Hepatocyte (in vitro differentiated cells): ENCODE data around the gene CCL17. TPM values are rescaled to one million over a fixed set of nuclear protein-coding genes. Genes with fewer than 3 reads are reported as not detected.
"Not testable (repeated sequence)": the region's sequence is repeated elsewhere in the genome, so short reads cannot be mapped to it uniquely, and the experiment has no call there.

Source experiments
- DNase-seq: peaks from one replicate; pipeline ENCODE4 v3.0.0-alpha.2; 2016; ENCODE audit warnings: low spot score
- H2AFZ ChIP-seq: fragments of 200-600 bp; sonication (generic); 2 replicates; pipeline ENCODE4 v1.6.0; 2016; ENCODE audit warnings: antibody characterized with exemption, mild to moderate bottlenecking
- H3K27ac ChIP-seq: fragments of 200-600 bp; sonication (generic); 2 replicates; pipeline ENCODE4 v1.5.1; 2016; ENCODE audit warnings: mild to moderate bottlenecking
- H3K27me3 ChIP-seq: fragments of 200-600 bp; sonication (generic); 2 replicates; pipeline ENCODE4 v1.6.1; 2016
- H3K36me3 ChIP-seq: fragments of 200-600 bp; sonication (generic); replicated peaks from 2 replicates; pipeline ENCODE4 v1.5.1; 2016; ENCODE audit warnings: low read depth; ENCODE audit not compliant: insufficient read depth
- H3K4me1 ChIP-seq: fragments of 200-600 bp; sonication (generic); 2 replicates; pipeline ENCODE4 v1.5.1; 2016; ENCODE audit warnings: mild to moderate bottlenecking, moderate library complexity; ENCODE audit not compliant: insufficient read depth
- H3K4me2 ChIP-seq: fragments of 200-600 bp; sonication (generic); 2 replicates; pipeline ENCODE4 v1.6.0; 2016
- H3K4me3 ChIP-seq: fragments of 200-600 bp; sonication (generic); 2 replicates; pipeline ENCODE4 v1.5.1; 2016; ENCODE audit warnings: mild to moderate bottlenecking
- H3K79me2 ChIP-seq: fragments of 200-600 bp; sonication (generic); 2 replicates; pipeline ENCODE4 v1.6.0; 2017; ENCODE audit warnings: mild to moderate bottlenecking
- H3K9me2 ChIP-seq: fragments of 200-600 bp; sonication (generic); replicated peaks from 2 replicates; pipeline ENCODE4 v1.6.0; 2017; ENCODE audit warnings: mild to moderate bottlenecking; ENCODE audit not compliant: insufficient read depth
- H3K9me3 ChIP-seq: fragments of 200-600 bp; sonication (generic); 2 replicates; pipeline ENCODE4 v1.5.1; 2016; ENCODE audit warnings: low read depth, mild to moderate bottlenecking
- H4K20me1 ChIP-seq: fragments of 200-600 bp; sonication (generic); 2 replicates; pipeline ENCODE4 v1.6.0; 2016; ENCODE audit warnings: mild to moderate bottlenecking; ENCODE audit not compliant: insufficient read depth, poor library complexity, severe bottlenecking
- EZH2 ChIP-seq: fragments of 200-600 bp; sonication (generic); IDR thresholded peaks from 2 replicates; pipeline ENCODE4 v1.6.1; 2016; ENCODE audit warnings: antibody characterized with exemption, mild to moderate bottlenecking, borderline replicate concordance
- EZH2phosphoT487 ChIP-seq: fragments of 200-600 bp; sonication (generic); IDR thresholded peaks from one replicate; pipeline ENCODE4 v1.6.1; 2018; ENCODE audit warnings: antibody characterized with exemption, mild to moderate bottlenecking, low read depth, moderate library complexity; ENCODE audit not compliant: unreplicated experiment, severe bottlenecking
- WGBS: methylation state at CpG from one replicate; pipeline ENCODE4 v1.1.6; 2016; ENCODE audit warnings: low lambda C conversion rate; ENCODE audit errors: missing lambda C conversion rate; 5-methylcytosine and 5-hydroxymethylcytosine counted together
- polyA plus RNA-seq: library from polyadenylated mRNA; unstranded; fragments of >200 nt; fragmentation: Nextera tagmentation; extraction: Ambion mirVana; gene quantifications from 2 replicates; pipeline ENCODE4 v1.2.1, GENCODE V29; 2016
- total RNA-seq: library from RNA; depleted of rRNA; stranded (reverse); fragments of >200 nt; gene quantifications from 2 replicates; pipeline ENCODE4 v1.2.3, GENCODE V29; 2014
- TF ChIP-seq, protein P1 (sequence below): fragments of 200-600 bp; sonication (generic); IDR thresholded peaks from 2 replicates; pipeline ENCODE4 v1.5.1; 2016; ENCODE audit warnings: antibody characterized with exemption, mild to moderate bottlenecking; ENCODE audit not compliant: poor library complexity

Gene CCL17
- total and polyA plus RNA-seq, 2 experiments from 2014 or later = not detected

DNA sequence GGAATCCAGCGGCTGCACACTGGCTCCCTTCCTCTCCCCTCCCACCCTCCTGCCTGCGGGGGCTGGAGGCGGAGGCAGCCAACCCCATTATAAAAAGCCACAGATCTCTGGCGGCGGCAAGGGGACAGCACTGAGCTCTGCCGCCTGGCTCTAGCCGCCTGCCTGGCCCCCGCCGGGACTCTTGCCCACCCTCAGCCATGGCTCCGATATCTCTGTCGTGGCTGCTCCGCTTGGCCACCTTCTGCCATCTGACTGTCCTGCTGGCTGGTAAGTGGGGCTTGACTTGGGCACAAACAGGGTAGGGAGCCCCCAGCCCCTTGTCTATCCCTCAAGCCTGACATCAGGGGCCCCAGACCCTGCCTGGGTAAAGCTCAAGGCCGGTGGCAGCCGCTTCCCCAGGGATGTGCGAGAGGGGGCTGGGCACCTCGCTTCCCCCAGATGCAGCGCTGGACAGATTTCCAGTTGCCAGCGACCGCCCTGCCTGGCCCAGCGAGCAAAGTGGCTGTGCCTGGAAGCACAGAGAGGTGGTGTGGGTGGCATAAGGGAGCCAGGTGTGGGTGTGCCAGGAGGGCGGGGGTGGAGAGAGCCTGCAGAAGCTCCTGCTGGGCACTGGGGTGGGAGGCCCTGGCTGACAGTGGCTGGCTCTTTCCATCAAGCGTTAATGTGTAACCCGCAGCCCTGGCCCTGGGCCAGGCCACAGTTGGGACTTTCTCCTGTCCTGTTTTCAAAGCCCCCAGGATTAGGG, 32.0 kb upstream of the CCL17 start, which contains the start of gene CX3CL1:
Gene CX3CL1 (plus strand): TSS at position 119 of the 745 bp plus-strand sequence. CDS start 79 bp downstream, at position 198.
- Histone ChIP-seq H3K9me2 (no peaks in the 10 kb centered on the region), H3K4me2 (peak within 1 kb of the TSS; percentile 85), H3K27me3 (no peaks in the 10 kb centered on the region), H3K36me3 (no peaks in the 10 kb centered on the region), H3K9me3 (no peaks in the 10 kb centered on the region), H3K27ac (peak within 1 kb of the TSS; percentile 88), H4K20me1 (no peaks in the 10 kb centered on the region), H3K79me2 (no peaks in the 10 kb centered on the region), H3K4me1 (peaks cover 25% of the 10 kb centered on the region), H2AFZ (peak within 1 kb of the TSS; percentile 43), H3K4me3 (no peak within 1 kb of the TSS)
- TF ChIP-seq, protein P1, sequence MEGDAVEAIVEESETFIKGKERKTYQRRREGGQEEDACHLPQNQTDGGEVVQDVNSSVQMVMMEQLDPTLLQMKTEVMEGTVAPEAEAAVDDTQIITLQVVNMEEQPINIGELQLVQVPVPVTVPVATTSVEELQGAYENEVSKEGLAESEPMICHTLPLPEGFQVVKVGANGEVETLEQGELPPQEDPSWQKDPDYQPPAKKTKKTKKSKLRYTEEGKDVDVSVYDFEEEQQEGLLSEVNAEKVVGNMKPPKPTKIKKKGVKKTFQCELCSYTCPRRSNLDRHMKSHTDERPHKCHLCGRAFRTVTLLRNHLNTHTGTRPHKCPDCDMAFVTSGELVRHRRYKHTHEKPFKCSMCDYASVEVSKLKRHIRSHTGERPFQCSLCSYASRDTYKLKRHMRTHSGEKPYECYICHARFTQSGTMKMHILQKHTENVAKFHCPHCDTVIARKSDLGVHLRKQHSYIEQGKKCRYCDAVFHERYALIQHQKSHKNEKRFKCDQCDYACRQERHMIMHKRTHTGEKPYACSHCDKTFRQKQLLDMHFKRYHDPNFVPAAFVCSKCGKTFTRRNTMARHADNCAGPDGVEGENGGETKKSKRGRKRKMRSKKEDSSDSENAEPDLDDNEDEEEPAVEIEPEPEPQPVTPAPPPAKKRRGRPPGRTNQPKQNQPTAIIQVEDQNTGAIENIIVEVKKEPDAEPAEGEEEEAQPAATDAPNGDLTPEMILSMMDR = peak; percentile 23
- TF ChIP-seq EZH2 = no peak
- peak; percentile 88 for DNase-seq
- WGBS = 27% methylated on average over 23 of the region's 23 CpGs

GRCh38 chr16:57373117-57373947, 31.2 kb upstream of the CCL17 start:
- Histone ChIP-seq H3K4me2 (peak overlapping the region; percentile 85), H3K79me2 (no peaks in the 10 kb centered on the region), H3K36me3 (no peaks in the 10 kb centered on the region), H3K4me3 (no peak overlapping the region), H3K27ac (peak overlapping the region; percentile 88), H3K27me3 (no peaks in the 10 kb centered on the region), H2AFZ (no peak overlapping the region), H3K9me3 (no peaks in the 10 kb centered on the region), H3K9me2 (no peaks in the 10 kb centered on the region), H4K20me1 (no peaks in the 10 kb centered on the region), H3K4me1 (peaks cover 33% of the 10 kb centered on the region)
- WGBS = 61% methylated on average over 9 of the region's 9 CpGs
- no peak for DNase-seq
- TF ChIP-seq, protein P1 = no peak
- TF ChIP-seq EZH2phosphoT487 = no peak
- no peak for TF ChIP-seq EZH2

GRCh38 chr16:57374067-57374534, 30.5 kb upstream of the CCL17 start:
- Histone ChIP-seq H3K4me1 (peaks cover 36% of the 10 kb centered on the region), H3K79me2 (no peaks in the 10 kb centered on the region), H3K9me2 (no peaks in the 10 kb centered on the region), H3K36me3 (no peaks in the 10 kb centered on the region), H4K20me1 (no peaks in the 10 kb centered on the region), H3K27ac (no peak overlapping the region), H3K4me2 (peak overlapping the region; percentile 85), H3K9me3 (no peaks in the 10 kb centered on the region), H3K27me3 (no peaks in the 10 kb centered on the region), H2AFZ (no peak overlapping the region), H3K4me3 (no peak overlapping the region)
- WGBS = 77% methylated on average over 9 of the region's 9 CpGs
- no peak for DNase-seq
- TF ChIP-seq EZH2phosphoT487 (no peak), EZH2 (no peak)
- TF ChIP-seq, protein P1 = no peak

DNA sequence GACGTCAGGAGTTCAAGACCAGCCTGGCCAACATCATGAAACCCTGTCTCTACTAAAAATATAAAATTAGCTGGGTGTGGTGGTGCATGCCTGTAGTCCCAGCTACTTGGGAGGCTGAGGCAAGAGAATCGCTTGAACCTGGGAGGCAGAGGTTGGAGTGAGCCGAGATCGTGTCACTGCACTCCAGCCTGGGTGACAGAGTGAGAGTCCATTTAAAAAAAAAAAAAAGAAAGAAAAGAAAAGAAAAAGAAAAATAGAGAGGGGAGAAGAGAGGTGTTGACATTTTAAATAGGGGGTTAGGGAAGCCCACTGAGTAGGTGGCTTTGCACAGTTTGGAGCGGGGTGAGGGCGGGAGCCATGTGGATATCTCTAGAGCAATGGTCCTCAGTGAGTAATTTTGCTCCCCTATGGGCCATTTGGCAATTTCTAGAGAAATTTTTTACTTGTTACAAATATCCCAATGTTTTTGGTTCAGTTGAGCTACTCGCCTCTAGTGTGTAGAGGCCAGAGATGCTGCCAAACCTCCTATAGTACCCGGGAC, 29.6 kb upstream of the CCL17 start:
- H3K4me3 ChIP-seq, H3K27ac ChIP-seq, H4K20me1 ChIP-seq, H3K4me2 ChIP-seq, H3K27me3 ChIP-seq, H2AFZ ChIP-seq, H3K36me3 ChIP-seq, DNase-seq, H3K9me2 ChIP-seq, H3K79me2 ChIP-seq, H3K9me3 ChIP-seq: not testable (repeated sequence)
- WGBS = 92% methylated on average over 8 of the region's 8 CpGs
- H3K4me1 ChIP-seq = peaks cover 36% of the 10 kb centered on the region
